Left ventricle myocardium inferior (tissue), 1 donor: ENCODE measurements around the gene LINC01488. TPM values are rescaled to one million over a fixed set of nuclear protein-coding genes. Genes with fewer than 3 reads are reported as not detected.
A peak's percentile ranks its signal among the peaks of the same experiment; 100 is the strongest.

Experiments used
- DNase-seq: peaks from one replicate; pipeline ENCODE4 v3.0.0-alpha.2; 2020
- H3K27ac ChIP-seq: fragments of 200-600 bp; replicated peaks from 2 replicates; pipeline ENCODE4 v1.8.0; 2021
- H3K27me3 ChIP-seq: fragments of 200-600 bp; 2 replicates; pipeline ENCODE4 v1.8.0; 2021; ENCODE audit warnings: low read depth
- H3K36me3 ChIP-seq: fragments of 200-600 bp; 2 replicates; pipeline ENCODE4 v1.8.0; 2021
- H3K4me1 ChIP-seq: fragments of 200-600 bp; 2 replicates; pipeline ENCODE4 v1.8.0; 2021
- H3K4me3 ChIP-seq: fragments of 200-600 bp; 2 replicates; pipeline ENCODE4 v1.8.0; 2021; ENCODE audit warnings: mild to moderate bottlenecking, moderate library complexity
- H3K9me3 ChIP-seq: fragments of 200-600 bp; replicated peaks from 2 replicates; pipeline ENCODE4 v1.8.0; 2021
- intact Hi-C: fragments of 100-400 bp; cut with micrococcal nuclease; formaldehyde crosslinking; loops from one replicate; pipeline ENCODE4 v1.11.0; 2022
- total RNA-seq: library from RNA; stranded (reverse); fragmentation: NEBNext Ultra II Directional; extraction: Animal tissue kit (Norgen Biotek cat#: 25700); gene quantifications from one replicate; pipeline ENCODE4 v1.2.1, GENCODE V29; 2021
- TF ChIP-seq, protein P1 (sequence below): fragments of 200-600 bp; IDR thresholded peaks from 2 replicates; pipeline ENCODE4 v1.8.0; 2021; ENCODE audit warnings: antibody characterized with exemption, mild to moderate bottlenecking, borderline replicate concordance
- donor health status: DM: no; HTN: yes; CAD: no; lungs with severe emphysema.

Gene LINC01488
- total RNA-seq, 1 donor from 2014 or later, result 0.38 TPM

DNA sequence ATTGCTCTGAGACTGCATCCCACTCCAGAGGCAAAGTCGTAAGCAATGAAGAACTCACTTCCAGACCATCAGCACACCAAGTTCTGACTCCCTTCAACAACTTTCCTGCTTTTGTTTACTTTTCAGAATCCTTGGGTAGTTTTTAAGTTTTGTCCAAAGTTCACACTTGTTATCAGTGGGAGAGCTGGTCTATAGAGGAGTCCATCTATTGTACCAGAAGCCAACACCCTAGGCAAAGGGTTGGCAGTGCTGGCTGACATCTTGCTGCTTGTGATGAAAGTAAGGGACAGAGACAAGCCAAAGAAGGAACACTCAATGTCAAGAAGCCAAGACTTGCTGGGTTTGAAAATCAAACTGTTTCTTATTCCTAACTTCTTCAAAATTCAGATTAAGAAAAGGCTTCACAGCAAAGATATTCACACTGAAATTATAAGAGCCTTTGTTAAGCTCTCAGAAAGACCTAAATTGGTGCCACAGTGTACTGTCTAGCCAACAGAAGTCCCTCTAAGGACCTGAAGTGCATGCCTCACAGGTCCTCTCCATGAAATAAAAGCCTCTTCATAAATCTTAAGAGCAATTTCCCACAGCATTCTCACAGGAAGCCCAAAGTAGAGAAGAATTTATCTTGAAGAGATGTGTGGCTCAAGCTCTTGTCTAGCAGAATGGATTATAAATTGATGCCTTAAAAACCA, 21.5 kb upstream of the LINC01488 start:
- peaks cover 25% of the 10 kb centered on the region for H3K4me1 ChIP-seq
- TF ChIP-seq, protein P1, sequence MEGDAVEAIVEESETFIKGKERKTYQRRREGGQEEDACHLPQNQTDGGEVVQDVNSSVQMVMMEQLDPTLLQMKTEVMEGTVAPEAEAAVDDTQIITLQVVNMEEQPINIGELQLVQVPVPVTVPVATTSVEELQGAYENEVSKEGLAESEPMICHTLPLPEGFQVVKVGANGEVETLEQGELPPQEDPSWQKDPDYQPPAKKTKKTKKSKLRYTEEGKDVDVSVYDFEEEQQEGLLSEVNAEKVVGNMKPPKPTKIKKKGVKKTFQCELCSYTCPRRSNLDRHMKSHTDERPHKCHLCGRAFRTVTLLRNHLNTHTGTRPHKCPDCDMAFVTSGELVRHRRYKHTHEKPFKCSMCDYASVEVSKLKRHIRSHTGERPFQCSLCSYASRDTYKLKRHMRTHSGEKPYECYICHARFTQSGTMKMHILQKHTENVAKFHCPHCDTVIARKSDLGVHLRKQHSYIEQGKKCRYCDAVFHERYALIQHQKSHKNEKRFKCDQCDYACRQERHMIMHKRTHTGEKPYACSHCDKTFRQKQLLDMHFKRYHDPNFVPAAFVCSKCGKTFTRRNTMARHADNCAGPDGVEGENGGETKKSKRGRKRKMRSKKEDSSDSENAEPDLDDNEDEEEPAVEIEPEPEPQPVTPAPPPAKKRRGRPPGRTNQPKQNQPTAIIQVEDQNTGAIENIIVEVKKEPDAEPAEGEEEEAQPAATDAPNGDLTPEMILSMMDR, result no peak
- H3K27me3 ChIP-seq, result no peaks in the 10 kb centered on the region
- DNase-seq, result no peak
- no peak overlapping the region for H3K4me3 ChIP-seq
- H3K9me3 ChIP-seq, result peaks cover 34% of the 10 kb centered on the region
- H3K27ac ChIP-seq, result peak overlapping the region; percentile 7
- H3K36me3 ChIP-seq, result no peaks in the 10 kb centered on the region
- intact Hi-C loops, result no loop called here

DNA sequence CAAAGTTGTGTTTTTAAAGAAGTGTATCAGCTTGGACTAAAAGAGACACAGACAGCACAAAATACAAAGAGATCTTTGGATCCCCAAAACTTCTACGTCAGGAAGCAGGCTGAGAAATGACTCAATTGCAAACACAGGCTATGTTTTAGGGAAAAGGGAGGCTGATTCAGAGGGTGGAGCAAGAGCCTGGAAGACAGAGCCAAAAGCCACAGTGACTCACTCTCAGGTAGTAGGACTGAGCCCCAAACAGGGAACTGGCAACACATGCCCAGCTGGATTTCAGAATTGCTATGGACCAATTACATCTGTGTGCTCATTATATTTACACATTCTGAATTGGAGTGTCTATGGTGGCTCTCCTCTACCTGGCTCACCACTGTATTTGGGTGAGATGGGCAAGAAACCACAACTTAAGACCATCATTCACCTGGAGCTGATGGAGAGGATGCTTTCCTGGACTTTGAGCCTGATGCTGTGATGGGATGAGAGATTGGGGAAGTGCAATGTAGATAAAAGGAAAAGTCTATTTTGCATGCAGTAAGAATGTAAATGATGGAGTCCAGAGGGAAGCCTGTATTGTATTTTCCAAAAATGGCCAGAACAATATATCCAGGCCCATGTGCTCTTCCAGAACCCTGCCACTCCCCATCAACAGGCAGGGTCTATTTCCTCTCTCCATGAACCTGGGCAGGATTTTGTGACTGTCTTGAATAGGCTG, 20.8 kb upstream of the LINC01488 start:
- TF ChIP-seq, protein P1, result no peak
- no peaks in the 10 kb centered on the region for H3K36me3 ChIP-seq
- H3K9me3 ChIP-seq, result peaks cover 34% of the 10 kb centered on the region
- H3K4me3 ChIP-seq, result no peak overlapping the region
- peaks cover 25% of the 10 kb centered on the region for H3K4me1 ChIP-seq
- DNase-seq, result no peak
- intact Hi-C loops, result no loop called here
- peak overlapping the region; percentile 7 for H3K27ac ChIP-seq
- H3K27me3 ChIP-seq, result no peaks in the 10 kb centered on the region

DNA sequence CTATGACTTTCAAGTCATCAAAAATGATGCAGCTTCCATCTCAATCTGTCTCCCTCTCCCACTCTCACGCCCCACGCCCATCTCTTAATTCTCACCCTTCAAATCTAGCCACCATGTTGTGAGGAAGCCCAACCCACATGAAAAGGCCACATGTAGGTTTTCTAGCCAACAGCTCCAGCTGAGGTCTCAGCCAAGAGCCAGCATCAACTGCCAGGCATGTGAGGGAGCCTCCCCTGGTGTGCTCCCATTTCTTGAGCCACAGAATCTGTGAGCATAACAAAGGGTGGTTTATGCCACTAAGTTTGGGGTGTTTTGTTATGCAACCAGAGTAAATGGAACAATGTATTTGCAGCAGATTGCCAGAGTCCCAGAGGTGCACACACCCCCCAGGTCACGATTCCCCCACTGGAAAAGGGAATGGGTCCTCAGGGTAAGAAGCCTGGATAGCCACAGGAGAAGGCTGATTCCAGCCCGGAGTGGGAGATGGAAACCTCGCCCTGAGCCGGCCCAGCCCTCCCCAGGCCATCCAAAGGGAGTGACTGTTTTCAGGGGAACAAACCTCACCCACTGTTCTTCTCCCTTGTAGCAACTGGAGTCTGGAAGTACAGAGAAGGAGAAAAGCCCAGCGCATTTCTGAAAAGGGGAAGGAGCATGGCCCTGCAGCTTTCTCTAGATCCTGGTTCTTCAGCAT, 20.0 kb upstream of the LINC01488 start:
- Histone ChIP-seq H3K9me3 (peaks cover 33% of the 10 kb centered on the region), H3K27me3 (no peaks in the 10 kb centered on the region), H3K27ac (no peak overlapping the region), H3K4me3 (no peak overlapping the region), H3K36me3 (no peaks in the 10 kb centered on the region), H3K4me1 (peaks cover 25% of the 10 kb centered on the region)
- TF ChIP-seq, protein P1, result no peak
- DNase-seq, result peak; percentile 1
- intact Hi-C loops, result no loop called here

DNA sequence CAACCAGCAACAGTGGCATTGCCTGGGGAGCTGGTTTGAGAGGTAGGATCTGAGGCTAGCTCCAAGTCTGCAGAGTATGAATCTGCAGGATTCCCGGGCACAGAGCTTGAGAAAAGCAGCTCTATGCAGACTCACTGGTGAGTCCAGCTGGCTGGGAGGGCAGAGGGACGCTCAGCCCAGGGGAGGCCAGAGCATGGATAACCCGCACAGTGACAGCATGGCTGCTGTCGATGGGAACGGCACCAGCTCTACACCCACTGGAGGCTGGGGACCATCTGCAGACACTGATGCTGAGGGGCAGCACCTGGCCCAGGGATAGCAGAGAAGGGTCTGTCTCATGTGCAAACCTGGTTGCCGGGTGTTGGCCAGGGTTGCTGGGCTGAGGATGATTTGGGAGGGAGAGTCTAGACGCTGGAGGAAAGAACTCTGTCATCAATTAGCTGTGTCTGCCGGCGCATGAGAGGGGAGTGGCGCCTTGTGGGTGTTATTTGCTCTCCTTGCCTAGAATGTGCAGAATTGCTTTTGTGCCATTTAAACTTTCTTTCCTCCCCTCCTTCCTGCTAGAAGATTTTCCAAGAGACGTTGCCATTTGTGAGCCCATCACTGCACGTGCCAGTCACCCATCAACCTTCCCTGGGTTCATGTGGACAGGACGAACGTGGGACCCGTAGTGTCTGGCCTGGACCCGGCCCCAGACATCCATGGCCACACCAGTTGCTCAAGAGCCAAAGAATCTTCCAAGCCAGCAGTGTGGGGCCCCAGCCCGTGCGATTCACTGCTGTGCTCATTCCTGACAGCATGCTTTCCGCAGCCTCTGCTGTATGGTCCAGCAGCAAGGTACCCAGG, 19.1 kb upstream of the LINC01488 start:
- peak; percentile 11 for DNase-seq
- Histone ChIP-seq H3K9me3 (peaks cover 24% of the 10 kb centered on the region), H3K4me3 (no peak overlapping the region), H3K36me3 (no peaks in the 10 kb centered on the region), H3K27ac (peak overlapping the region; percentile 63), H3K4me1 (peaks cover 33% of the 10 kb centered on the region), H3K27me3 (no peaks in the 10 kb centered on the region)
- intact Hi-C loops, result no loop called here
- TF ChIP-seq, protein P1, result no peak
